ENCODE data around the gene ARSI.

DNA sequence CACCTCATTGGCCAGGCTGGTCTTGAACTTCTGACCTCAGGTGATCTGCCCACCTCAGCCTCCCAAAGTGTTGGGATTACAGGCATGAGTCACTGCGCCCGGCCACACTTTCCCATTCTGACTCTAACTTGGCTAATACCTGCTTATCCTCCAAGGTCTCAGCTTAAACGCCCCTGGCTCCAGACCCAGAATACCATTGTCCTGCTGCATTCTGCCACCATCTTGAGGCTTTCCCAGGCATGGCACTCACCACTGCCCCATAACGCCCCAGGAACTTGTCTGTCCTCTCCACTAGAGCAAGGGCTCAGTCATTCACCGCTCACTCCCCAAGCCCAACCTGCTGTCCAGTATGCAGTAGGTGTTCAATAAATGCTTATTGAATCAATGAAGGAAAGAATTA lies 53.0 kb downstream of the ARSI start:
- TF ChIP-seq, protein P1, sequence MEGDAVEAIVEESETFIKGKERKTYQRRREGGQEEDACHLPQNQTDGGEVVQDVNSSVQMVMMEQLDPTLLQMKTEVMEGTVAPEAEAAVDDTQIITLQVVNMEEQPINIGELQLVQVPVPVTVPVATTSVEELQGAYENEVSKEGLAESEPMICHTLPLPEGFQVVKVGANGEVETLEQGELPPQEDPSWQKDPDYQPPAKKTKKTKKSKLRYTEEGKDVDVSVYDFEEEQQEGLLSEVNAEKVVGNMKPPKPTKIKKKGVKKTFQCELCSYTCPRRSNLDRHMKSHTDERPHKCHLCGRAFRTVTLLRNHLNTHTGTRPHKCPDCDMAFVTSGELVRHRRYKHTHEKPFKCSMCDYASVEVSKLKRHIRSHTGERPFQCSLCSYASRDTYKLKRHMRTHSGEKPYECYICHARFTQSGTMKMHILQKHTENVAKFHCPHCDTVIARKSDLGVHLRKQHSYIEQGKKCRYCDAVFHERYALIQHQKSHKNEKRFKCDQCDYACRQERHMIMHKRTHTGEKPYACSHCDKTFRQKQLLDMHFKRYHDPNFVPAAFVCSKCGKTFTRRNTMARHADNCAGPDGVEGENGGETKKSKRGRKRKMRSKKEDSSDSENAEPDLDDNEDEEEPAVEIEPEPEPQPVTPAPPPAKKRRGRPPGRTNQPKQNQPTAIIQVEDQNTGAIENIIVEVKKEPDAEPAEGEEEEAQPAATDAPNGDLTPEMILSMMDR (conservative IDR thresholded peaks at IDR 0.05), result no peak
- no peak for TF ChIP-seq ZFX (IDR thresholded peaks at IDR 0.05)
